Tibial nerve (tissue), 4 donors: Measurements from ENCODE around the gene SRD5A3. TPM values are rescaled to one million over a fixed set of nuclear protein-coding genes. Genes with fewer than 3 reads are reported as not detected.
"Not testable (repeated sequence)": the region's sequence is repeated elsewhere in the genome, so short reads cannot be mapped to it uniquely, and the experiment has no call there.

ENCODE experiments used
- DNase-seq, 2 donors: peaks; one replicate each; pipeline ENCODE4 v3.0.0-alpha.2; 2019; ENCODE audit warnings: low spot score in 2 of 2
- H3K27ac ChIP-seq, 4 donors: fragments of 200-600 bp; sonication (generic) in 3 of 4; one replicate each; pipeline ENCODE4 v1.5.1; 2017 to 2019; ENCODE audit warnings: mild to moderate bottlenecking in 1 of 4
- H3K27me3 ChIP-seq, 2 donors: fragments of 200-600 bp; sonication (generic) in 1 of 2; one replicate each; pipeline versions ENCODE4 v1.5.1 to v1.6.0; 2017 to 2019
- H3K36me3 ChIP-seq, 3 donors: fragments of 200-600 bp; sonication (generic); one replicate each; pipeline ENCODE4 v1.5.1; 2018 to 2019
- H3K4me1 ChIP-seq, 4 donors: fragments of 200-600 bp; sonication (generic) in 3 of 4; one replicate each; pipeline ENCODE4 v1.5.1; 2017 to 2019
- H3K4me3 ChIP-seq, 4 donors: fragments of 200-600 bp; sonication (generic) in 3 of 4; one replicate each; pipeline ENCODE4 v1.5.1; 2017 to 2019; ENCODE audit warnings: mild to moderate bottlenecking in 1 of 4, moderate library complexity in 1 of 4
- H3K9me3 ChIP-seq, 4 donors: fragments of 200-600 bp; sonication (generic) in 3 of 4; one replicate each; pipeline ENCODE4 v1.5.1; 2017 to 2019
- EP300 ChIP-seq, 2 donors: sonication (generic); formaldehyde crosslinking; IDR thresholded peaks; one replicate each; pipeline ENCODE4 v1.6.1; 2017; ENCODE audit warnings: antibody characterized with exemption in 2 of 2, mild to moderate bottlenecking in 1 of 2
- POLR2A ChIP-seq, 2 donors: fragments of 450-650 bp; IDR thresholded peaks; one replicate each; pipeline ENCODE4 v1.6.1; 2017; ENCODE audit warnings: antibody characterized with exemption in 2 of 2, mild to moderate bottlenecking in 2 of 2, moderate library complexity in 2 of 2
- WGBS, 2 donors: methylation state at CpG; one replicate each; pipeline ENCODE4 v1.1.5; 2018; 5-methylcytosine and 5-hydroxymethylcytosine counted together
- total RNA-seq, 4 donors: library from RNA; depleted of rRNA; stranded (reverse); fragments of >200 nt; gene quantifications; one replicate each; pipeline ENCODE4 v1.1.0, GENCODE V29; 2016
- TF ChIP-seq, protein P1 (sequence below), 5 experiments: fragments of 200-600 bp in 3 of 5; fragments of 450-650 bp in 2 of 5; sonication (generic) in 3 of 5; IDR thresholded peaks; one replicate each; pipeline ENCODE4 v1.5.1; 2016 to 2019; ENCODE audit warnings: antibody characterized with exemption in 5 of 5, mild to moderate bottlenecking in 3 of 5, moderate library complexity in 2 of 5

Gene SRD5A3
- total RNA-seq, 4 donors from 2014 or later: 9.0 to 16.1 (median 12.2) TPM

DNA sequence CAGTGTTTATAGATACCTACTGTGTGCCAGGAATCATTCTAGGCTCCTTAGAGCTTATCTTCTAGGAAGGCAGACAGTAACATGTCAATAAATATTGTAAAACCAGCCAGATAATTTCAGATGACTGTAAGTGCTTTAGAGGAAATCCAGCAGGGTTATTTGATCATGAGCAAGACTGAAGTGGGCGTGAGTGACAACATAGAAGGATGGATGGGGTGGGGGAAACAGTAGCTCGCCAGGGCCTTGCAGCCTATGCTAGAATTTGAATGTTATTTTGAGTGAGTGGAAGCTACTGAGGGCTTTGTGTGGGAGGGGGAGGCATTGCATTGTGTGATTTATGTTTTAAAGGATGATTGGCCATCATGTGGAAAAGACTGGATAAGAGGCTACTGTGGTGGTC lies 6.7 kb downstream of the SRD5A3 start:
- TF ChIP-seq POLR2A (IDR thresholded peaks at IDR 0.05): no peak
- no peak for TF ChIP-seq EP300 (IDR thresholded peaks at IDR 0.05)
- TF ChIP-seq, protein P1, sequence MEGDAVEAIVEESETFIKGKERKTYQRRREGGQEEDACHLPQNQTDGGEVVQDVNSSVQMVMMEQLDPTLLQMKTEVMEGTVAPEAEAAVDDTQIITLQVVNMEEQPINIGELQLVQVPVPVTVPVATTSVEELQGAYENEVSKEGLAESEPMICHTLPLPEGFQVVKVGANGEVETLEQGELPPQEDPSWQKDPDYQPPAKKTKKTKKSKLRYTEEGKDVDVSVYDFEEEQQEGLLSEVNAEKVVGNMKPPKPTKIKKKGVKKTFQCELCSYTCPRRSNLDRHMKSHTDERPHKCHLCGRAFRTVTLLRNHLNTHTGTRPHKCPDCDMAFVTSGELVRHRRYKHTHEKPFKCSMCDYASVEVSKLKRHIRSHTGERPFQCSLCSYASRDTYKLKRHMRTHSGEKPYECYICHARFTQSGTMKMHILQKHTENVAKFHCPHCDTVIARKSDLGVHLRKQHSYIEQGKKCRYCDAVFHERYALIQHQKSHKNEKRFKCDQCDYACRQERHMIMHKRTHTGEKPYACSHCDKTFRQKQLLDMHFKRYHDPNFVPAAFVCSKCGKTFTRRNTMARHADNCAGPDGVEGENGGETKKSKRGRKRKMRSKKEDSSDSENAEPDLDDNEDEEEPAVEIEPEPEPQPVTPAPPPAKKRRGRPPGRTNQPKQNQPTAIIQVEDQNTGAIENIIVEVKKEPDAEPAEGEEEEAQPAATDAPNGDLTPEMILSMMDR (IDR thresholded peaks at IDR 0.05): no peak
- DNase-seq: no peak
- 96 to 98% methylated on average over 2 of the region's 2 CpGs for WGBS, 2 donors

DNA sequence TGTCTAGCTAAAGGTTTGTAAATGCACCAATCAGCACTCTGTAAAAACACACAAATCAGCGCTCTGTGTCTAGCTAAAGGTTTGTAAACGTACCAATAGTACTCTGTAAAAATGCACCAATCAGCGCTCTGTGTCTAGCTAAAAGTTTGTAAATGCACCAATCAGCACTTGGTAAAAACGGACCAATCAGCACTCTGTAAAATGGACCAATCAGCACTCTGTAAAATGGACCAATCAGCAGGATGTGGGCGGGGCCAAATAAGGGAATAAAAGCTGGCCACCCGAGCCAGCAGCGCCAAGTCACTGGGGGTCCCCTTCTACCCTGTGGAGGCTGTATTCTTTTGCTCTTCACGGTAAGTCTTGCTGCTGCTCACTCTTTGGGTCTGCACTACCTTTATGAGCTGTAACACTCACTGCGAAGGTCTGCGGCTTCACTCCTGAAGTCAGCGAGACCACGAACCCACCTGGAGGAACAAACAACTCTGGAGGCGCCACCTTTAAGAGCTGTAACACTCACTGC lies 7.2 kb downstream of the SRD5A3 start:
- not testable (repeated sequence) for H3K4me3 ChIP-seq, DNase-seq, H3K27ac ChIP-seq, H3K27me3 ChIP-seq, H3K9me3 ChIP-seq
- peaks cover 0 to 18% (median under 1%) of the 10 kb centered on the region in 4 donors for H3K4me1 ChIP-seq
- peaks cover 0 to 20% (median 0%) of the 10 kb centered on the region in 3 donors for H3K36me3 ChIP-seq
- WGBS, 2 donors: 93 to 95% methylated on average over 13 of the region's 13 CpGs

More for the DNA sequence above, 6.7 kb downstream of the SRD5A3 start:
- Histone ChIP-seq H3K4me1 (peaks cover 0 to 23% (median 3%) of the 10 kb centered on the region in 4 donors), H3K36me3 (peaks cover 0 to 20% (median 0%) of the 10 kb centered on the region in 3 donors), H3K27me3 (no peaks in the 10 kb centered on the region), H3K27ac (no peak overlapping the region), H3K9me3 (no peaks in the 10 kb centered on the region), H3K4me3 (no peak overlapping the region)

DNA sequence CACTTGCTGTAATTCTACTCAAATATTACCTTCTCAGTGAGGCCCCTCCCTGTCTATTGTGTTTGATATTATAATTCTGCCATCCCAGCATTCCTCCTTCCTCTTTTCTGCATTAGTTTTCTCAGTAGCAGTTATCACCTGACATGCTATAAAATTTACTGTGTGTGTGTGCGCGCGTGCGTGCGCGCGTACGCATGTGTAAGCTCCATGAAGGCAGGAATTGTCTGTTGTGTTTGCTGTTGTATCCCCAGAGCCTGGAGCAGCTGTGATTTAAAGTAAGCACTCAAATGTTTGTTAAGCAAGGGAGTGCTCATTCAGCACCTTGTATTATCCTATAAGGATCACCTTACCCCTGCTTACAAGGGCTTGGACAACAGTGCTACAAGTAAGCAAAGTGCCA lies 8.6 kb downstream of the SRD5A3 start:
- WGBS, 2 donors: 87 to 93% methylated on average over 8 of the region's 8 CpGs
- peaks cover 0 to 23% (median 0%) of the 10 kb centered on the region in 3 donors for H3K36me3 ChIP-seq
- TF ChIP-seq EP300 (IDR thresholded peaks at IDR 0.05) (no peak), POLR2A (IDR thresholded peaks at IDR 0.05) (no peak)
- TF ChIP-seq, protein P1 (IDR thresholded peaks at IDR 0.05): no peak
- no peak overlapping the region for H3K27ac ChIP-seq
- peaks cover 0 to 21% (median 0%) of the 10 kb centered on the region in 4 donors for H3K4me1 ChIP-seq
- H3K27me3 ChIP-seq: no peaks in the 10 kb centered on the region
- no peaks in the 10 kb centered on the region for H3K9me3 ChIP-seq
- H3K4me3 ChIP-seq: no peak overlapping the region
- DNase-seq: no peak

DNA sequence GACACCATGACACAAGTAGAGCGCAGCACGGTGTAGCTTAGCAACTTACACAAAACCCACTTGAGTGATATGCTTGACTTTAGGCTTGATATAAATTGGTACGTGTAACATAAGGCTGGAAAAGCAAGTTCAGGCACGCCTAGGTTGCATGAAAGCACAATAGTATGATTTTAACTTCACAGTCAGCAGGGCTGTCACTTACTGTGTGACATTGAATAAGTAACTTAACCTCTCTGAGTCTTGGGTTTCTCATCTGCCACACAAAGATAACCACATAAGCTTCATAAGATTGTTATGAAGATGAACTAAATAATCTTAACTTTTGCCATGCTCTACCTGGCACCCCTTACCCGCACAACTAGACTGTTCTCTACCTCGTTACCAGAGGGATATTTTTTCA lies 9.5 kb downstream of the SRD5A3 start:
- H3K4me3 ChIP-seq: no peak overlapping the region
- WGBS, 2 donors: 78 to 80% methylated on average over 6 of the region's 6 CpGs
- H3K36me3 ChIP-seq: peaks cover 0 to 30% (median 0%) of the 10 kb centered on the region in 3 donors
- no peaks in the 10 kb centered on the region for H3K9me3 ChIP-seq
- TF ChIP-seq, protein P1 (IDR thresholded peaks at IDR 0.05): no peak
- no peak for TF ChIP-seq EP300 (IDR thresholded peaks at IDR 0.05)
- TF ChIP-seq POLR2A (IDR thresholded peaks at IDR 0.05): no peak
- DNase-seq: no peak
- H3K27ac ChIP-seq: no peak overlapping the region
- peaks cover 0 to 21% (median 0%) of the 10 kb centered on the region in 4 donors for H3K4me1 ChIP-seq
- no peaks in the 10 kb centered on the region for H3K27me3 ChIP-seq

DNA sequence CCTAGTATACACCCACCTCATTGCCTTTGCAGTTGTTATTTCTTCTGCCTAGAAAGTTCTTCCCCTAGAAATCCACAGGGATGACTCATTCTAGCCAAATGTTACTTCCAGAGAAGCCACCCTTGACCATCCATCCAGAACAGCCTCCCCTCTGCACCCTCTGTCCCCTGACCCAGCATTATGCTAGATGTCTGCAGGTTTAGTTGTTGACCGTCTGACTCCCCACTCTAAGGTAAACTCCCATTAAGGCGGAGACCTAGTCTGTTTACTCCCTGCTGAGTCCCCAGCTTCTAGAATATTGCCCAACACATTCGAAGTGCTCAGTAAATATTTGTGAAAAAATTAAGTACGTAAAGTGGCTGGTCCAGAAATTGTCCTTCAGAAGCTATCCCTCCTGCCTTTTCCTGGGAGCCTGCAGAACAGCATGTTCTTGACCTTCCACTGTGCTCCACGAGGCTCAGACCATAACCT lies 11.0 kb downstream of the SRD5A3 start:
- H3K27me3 ChIP-seq: no peaks in the 10 kb centered on the region
- TF ChIP-seq POLR2A (IDR thresholded peaks at IDR 0.05): no peak
- TF ChIP-seq EP300 (IDR thresholded peaks at IDR 0.05): no peak
- TF ChIP-seq, protein P1 (IDR thresholded peaks at IDR 0.05): no peak
- no peaks in the 10 kb centered on the region for H3K9me3 ChIP-seq
- H3K27ac ChIP-seq: no peak overlapping the region
- peaks cover 0 to 21% (median 0%) of the 10 kb centered on the region in 4 donors for H3K4me1 ChIP-seq
- no peak overlapping the region for H3K4me3 ChIP-seq
- DNase-seq: no peak
- 84 to 89% methylated on average over 5 of the region's 5 CpGs for WGBS, 2 donors
- peaks cover 0 to 33% (median 0%) of the 10 kb centered on the region in 3 donors for H3K36me3 ChIP-seq
